ENCODE results near the gene SRSF3.
"Not testable (repeated sequence)": the region's sequence is repeated elsewhere in the genome, so short reads cannot be mapped to it uniquely, and the experiment has no call there.

The SRSF3 gene

DNA sequence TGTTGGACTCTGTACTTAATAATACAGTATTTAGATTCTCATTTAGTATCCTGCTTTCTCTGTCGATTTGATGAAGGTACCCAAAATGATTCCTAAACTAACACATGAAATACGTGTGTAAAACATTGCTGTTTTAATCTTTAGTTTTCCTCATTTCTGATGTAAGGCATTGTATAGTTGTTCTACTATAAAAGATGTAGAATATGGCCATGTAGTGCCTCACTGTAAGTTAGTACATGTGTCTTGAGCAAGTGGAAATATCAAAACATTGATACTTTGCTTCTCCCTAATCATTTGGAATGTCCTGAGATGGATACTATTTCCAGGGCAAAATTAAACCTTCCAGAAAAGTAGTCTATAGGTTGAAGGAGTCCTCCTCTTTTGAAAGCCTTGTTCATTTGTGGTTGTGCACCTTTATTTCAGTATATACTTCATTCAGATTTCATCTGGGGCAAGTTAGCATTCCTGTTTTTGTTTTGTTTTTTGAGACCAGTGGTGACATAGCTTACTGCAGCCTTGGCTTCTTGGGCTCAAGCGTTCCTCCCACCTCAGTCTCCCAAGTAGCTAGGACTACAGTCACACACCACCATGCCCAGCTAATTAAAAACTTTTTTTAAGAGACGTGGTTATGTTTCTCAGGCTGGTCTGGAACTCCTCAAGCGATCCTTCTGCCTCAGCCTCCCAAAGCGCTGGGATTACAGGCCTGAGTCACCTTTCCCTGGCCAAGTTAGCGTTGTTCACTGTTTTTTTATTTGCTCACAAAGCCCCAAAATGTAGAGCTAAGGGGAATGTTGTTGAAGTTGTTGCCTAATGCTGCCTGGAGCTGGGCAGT lies 11.6 kb downstream of the SRSF3 start:
- no peak for DNase-seq

DNA sequence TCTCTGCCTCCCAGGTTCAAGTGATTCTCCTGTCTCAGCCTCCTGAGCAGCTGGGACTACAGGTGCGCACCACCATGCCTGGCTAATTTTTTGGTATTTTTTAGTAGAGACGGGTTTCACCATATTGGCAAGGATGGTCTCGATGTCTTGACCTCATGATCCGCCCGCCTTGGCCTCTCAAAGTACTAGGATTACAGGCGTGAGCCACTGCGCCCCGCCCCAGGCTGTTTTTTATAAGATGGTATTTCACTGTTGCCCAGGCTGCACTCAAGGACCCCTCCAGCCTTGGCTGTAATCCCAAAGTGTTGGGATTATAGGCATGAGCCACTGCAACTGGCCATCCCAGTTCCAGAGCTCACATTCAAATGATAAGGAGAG lies 13.1 kb downstream of the SRSF3 start:
- DNase-seq = not testable (repeated sequence)

DNA sequence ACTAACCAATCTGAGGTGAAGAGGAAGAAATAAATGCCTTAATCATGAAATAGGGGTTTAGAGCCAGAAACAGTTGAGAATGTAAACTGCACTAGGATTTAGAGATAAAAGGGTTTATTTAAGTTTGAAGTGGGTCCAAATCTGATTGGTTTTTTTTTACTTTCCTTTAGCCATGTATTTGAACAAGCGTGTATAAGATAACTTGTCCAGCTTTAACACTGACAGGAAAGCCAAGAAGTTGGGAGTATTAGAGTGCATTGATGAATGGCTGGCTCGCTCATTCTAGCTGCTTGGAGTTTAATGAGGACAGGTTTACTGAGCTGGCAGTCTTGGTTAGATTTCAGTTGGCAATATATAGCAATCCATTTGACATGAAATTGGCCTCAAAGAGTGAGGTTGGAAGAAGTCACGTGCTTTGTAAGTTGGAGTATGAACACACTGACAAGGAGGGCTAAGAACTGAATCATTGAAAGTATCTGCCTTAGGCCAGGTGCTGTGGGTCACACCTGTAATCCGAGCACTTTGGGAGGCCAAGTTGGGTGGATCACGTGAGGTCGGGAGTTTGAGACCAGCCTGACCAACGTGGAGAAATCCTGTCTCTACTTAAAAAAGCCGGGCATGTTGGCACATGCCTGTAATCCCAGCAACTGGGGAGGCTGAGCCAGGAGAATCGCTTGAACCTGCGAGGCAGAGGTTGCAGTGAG lies 13.7 kb downstream of the SRSF3 start:
- DNase-seq = no peak

GRCh38 chr6:36608788-36609563 lies 14.8 kb downstream of the SRSF3 start:
- DNase-seq = no peak

DNA sequence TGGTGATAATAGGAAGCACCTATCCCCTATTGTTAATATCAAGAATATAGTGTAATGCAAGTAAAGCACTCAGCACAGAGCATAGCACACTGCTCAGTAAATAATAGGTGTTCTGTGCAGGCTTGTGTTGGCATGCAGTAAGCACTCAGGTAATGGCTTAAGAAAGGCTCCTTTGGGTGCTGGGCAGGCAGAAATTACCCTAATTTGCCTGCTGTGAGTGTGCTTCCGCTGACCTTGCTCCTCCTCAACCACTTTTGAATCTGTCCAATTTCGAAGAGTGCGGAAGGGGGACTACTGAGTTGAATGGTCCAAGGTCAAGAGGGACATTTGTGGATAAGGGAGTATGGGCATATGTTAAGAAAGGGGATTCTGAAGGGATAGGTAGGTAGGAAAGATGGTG lies 15.4 kb downstream of the SRSF3 start:
- DNase-seq = no peak

DNA sequence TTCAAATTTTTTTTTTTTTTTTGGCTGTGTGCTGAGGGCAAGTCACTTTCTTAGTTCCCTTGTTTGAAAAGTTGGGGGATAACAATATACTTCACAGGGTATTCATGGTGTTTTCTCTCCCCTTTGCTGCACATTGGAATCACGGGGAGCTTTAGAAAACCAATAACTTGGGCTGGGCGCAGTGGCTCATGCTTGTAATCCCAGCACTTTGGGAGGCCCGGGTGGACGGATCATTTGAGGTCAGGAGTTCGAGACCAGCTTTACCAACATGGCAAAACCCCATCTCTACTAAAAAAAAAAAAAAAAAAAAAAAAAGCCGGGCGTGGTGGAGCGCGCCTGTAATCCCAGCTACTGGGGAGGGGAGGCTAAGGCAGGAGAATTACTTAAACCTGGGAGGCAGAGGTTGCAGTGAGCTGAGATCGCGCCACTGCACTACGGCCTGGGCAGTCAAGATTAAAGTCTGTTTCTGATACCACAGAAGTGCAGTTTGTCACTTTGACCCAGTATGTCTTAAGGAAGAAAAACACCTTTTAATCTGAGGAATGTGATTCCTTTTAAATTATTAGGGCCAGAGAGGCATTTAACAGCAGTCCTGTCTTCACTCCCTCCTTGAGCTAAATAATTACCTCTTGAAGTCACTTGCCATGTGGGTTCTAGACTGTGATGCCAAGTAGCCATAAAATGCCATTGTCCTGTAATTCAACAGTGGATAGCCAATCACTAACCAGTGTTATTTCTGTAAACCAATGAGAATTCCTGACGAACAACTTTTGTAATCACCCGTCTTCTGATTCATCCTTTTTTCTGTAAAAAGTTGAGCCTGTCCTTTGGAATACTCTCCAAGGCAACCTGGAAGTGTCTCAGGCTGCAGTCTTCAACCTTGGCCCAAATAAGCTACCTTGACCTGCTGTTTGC lies 16.1 kb downstream of the SRSF3 start:
- DNase-seq = no peak

DNA sequence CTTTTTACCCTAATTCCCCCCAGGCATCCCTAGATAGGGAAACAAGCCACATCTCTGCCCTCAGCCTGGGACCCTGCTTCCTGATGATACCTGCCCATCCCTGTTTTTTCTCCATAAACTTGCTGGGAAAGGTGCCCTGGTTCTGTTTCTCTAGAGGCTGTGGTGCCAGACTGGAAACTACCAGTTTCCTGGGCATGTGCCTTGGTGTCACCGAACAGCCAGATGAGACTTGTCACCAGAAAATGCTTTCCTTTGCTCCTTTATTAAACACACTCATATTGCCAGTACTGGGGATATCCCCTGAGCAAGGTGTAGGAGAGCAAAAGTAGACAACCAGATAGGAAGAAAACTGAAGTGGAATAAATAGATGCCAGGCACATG lies 16.8 kb downstream of the SRSF3 start:
- no peak for DNase-seq

DNA sequence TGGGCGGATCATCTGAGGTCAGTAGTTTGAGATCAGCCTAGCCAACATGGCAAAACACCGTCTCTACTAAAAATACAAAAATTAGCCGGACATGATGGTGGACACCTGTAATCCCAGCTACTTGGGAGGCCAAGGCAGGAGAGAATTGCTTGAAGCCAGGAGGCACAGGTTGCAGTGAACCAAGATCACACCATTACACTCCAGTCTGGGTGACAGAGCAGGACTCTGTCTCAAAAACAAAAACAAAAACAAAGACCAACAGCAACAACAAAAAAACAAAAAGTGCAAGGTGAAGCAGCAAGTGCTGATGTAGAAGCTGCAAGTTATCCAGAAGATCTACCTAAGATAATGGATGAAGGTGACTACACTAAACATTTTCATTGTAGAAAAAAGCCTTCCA lies 17.5 kb downstream of the SRSF3 start:
- not testable (repeated sequence) for DNase-seq

GRCh38 chr6:36612101-36612625 lies 18.0 kb downstream of the SRSF3 start:
- no peak for DNase-seq

- DNase-seq = no peak
Measured at GRCh38 chr6:36613200-36613995, 19.2 kb downstream of the SRSF3 start.

DNA sequence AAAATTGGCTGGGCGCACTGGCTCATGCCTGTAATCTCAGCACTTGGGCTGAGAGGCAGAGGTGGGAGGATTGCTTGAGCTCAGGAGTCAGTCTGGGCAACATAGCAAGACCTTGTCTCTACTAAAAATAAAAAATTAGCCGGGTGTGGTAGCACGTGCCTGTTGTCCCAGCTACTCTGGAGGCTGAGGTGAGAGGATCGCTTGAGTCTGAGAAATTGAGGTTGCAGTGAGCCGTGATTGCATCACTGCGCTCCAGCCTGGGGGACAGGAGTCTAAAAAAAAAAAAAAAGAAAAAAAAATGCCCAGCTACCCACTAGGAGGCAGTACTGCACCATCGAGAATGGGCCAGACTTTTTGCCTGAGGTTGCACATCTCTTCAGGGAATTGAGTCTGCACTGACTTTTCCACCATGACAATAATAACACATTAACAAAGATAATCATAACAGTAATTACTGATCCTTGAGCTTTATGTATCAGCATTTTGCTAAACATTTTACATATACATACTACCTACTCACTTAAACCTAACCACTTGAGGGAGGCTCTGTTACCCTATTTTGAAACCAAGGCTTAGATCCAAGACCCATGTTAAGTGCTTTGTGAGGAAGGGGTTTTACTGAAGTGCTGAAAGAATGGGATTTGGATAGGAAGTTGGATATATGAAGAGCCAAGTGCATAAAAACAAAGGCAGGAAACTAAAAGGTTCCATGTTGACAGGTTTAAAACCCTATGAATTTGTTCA lies 21.0 kb downstream of the SRSF3 start:
- peak; percentile 29 for DNase-seq

GRCh38 chr6:36616893-36617521 lies 22.8 kb downstream of the SRSF3 start:
- DNase-seq = peak; percentile 38

DNA sequence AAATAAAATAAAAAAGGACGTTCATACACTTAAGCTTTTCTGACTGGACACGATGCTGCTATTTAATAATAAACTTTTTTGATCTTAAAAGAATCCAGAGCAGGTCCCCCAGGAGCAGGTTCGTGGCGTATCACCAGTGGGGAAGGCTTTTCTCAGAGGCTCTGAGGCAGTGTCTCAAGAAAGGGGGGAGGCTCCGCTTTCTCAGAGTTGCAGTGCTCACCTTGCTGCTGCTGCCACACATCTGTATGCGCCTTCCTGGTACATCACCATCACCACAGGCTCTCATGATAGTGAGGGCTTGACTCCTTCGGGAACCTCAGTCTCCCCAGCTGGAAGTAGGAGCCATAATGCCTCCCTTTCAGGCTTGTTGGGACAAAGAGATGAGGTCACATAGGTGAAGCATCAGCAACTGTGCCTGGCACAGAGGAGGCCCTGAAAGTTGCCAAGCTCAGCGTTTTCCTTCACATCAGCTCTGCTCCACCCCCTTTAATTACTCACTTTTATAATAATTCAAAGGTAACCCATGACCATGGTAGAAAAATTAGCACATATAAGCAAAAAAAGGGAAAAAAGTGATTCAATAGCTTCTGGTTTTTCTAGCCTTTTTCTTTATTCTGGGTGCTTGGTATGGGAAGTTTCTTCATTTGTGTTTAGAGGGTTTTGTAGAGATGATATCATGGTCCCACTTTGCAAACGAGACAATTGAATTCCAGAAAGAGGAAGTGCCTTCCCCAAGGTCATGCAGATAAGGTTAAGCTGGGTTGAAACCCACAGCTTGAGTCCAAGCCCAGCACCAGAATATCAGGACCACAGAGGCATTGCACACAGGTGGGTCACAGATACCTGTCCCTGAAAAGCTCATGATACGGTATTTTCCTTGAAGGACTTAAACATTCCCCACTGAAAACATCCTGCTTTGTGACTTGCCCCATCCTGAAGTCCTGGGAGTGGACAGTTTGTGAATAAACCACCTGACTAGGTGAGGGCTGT lies 24.5 kb downstream of the SRSF3 start:
- no peak for DNase-seq

GRCh38 chr6:36621371-36621855 lies 27.3 kb downstream of the SRSF3 start:
- no peak for DNase-seq

DNA sequence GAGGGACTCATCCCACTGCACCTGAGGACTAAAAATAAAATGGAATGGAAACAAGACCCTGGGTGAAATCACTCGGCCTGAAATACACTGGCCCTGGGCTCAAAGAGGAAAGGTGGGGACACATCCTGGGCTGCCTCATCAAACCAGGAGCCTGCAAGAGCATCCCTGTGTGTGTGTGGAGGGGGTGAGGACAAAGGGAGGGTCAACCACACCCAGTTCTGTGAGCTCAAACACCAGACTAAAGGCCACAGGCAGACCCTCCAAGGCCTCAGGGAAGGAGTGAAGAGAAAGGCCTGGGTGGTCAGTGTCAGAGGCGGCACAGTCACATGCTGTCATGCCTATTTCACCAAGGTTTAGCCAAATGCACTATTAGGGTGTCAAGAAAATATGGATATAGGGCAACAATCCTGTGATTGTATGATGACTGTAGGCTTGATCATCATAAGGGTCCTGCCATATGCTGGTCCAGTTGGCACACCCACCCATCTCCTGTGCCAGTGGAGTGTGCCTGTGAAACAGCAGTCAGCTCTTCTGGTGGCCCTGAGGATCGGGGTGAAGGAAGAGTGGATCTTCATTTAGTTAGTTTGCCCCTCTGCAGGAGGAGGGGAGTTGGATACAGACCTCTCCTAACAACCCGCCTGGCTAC lies 28.9 kb downstream of the SRSF3 start:
- DNase-seq = no peak

DNA sequence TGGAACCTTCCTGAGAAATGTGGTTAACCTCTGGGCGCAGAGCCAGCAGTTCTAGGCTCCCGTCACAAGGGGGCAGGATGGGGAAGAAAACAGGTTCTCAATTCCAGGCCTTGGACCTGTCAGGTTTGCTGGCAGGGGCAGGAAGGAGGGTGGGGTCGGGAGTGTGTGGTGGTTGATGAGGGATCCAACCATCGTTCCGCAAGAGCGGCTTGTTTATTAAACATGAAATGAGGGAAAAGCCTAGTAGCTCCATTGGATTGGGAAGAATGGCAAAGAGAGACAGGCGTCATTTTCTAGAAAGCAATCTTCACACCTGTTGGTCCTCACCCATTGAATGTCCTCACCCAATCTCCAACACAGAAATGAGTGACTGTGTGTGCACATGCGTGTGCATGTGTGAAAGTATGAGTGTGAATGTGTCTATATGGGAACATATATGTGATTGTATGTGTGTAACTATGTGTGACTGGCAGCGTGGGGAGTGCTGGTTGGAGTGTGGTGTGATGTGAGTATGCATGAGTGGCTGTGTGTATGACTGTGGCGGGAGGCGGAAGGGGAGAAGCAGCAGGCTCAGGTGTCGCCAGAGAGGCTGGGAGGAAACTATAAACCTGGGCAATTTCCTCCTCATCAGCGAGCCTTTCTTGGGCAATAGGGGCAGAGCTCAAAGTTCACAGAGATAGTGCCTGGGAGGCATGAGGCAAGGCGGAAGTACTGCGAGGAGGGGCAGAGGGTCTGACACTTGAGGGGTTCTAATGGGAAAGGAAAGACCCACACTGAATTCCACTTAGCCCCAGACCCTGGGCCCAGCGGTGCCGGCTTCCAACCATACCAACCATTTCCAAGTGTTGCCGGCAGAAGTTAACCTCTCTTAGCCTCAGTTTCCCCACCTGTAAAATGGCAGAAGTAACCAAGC lies 29.6 kb downstream of the SRSF3 start:
- peak; percentile 84 for DNase-seq
